EL (cell line): ENCODE measurements around the gene POU2AF2.
"Not testable (repeated sequence)": the region's sequence is repeated elsewhere in the genome, so short reads cannot be mapped to it uniquely, and the experiment has no call there.

Source experiments
- DNase-seq: peaks from one replicate; pipeline ENCODE4 v3.0.0-alpha.2; 2016

Gene POU2AF2

DNA sequence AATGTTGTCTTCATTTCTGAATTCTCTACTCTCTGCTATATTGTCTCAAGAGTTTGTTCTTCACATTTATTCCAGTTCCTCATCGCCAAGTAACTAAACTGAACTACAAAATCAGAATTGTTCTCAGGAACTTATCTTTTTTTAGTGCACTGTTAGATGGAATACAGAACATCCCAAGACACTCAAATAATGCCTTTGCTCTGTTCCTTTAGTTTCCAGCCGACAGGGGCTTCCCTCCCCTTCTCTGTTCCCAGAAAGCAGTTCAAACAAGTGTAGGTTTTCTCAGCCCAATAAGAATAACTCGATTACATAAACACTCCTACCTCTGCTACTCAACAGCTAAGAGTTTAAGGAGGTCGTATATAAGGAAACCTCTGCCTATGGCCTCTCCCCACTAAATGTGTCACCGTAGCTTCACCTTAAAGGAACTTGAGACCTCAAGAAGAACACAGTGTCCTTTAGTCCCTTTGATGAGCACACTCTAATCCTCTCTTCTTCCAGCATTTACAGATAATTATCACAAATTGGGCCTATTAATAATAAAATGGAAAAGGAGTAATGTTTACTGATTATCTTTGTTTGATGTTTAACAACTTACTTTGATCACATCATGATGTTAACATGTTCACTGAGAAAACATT is 59.8 kb downstream of the POU2AF2 start:
- no peak for DNase-seq

DNA sequence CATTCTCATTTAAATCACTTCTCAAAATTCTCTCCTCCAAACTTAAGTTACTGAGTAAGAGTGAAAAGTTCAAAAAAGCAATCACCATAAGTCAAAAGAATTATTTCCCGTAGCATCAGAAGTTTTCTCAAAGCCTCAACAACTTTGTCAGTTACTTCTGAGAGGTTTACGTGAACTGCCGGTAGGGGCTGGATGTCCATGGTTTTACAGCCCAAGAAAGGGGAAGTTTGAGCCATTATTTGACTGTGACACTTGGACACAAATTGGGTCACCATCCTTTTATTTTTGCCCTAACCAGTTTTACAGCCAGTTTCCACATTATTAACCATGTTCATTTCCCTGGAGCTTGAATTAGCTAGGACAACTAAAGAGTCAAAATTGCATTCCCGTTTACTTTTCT is 60.4 kb downstream of the POU2AF2 start:
- DNase-seq, result no peak

DNA sequence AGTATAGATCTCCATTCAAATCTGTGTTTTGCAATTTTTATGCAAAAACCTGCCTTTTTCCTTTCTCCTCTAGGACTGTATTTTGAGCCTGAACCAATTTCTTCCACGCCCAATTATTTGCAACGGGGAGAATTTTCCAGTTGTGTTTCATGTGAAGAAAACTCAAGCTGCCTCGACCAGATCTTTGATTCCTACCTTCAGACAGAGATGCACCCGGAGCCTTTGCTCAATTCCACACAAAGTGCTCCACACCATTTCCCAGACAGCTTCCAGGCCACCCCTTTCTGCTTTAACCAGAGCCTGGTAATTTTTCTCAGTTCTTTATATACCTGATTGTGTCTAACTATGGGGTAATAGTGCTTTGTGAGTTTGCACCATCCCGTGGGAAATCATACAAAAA is 60.8 kb downstream of the POU2AF2 start:
- no peak for DNase-seq

DNA sequence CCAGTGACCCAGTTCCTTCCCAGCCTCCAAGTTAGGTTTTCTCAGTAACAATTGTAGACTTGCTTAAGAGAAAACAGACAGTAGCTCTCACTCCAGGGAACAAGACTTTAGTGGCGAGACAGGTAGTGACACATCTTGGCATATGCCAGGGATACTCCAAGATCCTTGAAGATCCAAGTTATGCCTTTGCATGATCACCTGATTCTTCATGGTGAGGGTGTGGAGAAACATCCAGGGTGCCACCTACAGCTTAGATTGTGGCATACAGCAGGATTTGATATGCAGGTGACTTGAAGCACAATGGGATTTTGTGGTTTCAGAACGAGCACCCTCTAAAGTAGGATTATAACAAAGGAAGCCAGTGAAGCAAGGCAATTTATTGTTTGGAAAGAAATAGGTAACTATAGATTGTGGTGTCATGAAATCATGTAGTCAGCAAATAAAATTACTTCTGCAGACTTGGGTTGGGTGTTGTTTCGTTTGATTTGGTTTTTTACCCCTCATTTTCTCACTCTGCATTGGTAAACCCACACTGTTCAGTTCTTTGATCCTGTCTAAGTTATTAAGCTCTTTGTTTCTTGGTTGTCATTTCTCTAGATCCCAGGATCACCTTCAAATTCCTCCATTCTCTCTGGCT is 62.1 kb downstream of the POU2AF2 start:
- no peak for DNase-seq

DNA sequence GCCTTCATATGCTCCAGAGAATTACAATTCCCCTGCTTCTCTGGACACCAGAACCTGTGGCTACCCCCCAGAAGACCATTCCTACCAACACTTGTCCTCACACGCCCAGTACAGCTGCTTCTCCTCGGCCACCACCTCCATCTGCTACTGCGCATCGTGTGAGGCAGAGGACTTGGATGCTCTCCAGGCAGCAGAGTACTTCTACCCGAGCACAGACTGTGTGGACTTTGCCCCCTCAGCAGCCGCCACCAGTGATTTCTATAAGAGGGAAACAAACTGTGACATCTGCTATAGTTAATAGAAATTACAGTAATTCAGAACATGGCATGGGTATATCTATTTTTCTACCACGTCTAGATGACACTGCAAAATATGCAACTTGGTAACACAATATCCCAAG is 62.6 kb downstream of the POU2AF2 start:
- DNase-seq, result no peak

DNA sequence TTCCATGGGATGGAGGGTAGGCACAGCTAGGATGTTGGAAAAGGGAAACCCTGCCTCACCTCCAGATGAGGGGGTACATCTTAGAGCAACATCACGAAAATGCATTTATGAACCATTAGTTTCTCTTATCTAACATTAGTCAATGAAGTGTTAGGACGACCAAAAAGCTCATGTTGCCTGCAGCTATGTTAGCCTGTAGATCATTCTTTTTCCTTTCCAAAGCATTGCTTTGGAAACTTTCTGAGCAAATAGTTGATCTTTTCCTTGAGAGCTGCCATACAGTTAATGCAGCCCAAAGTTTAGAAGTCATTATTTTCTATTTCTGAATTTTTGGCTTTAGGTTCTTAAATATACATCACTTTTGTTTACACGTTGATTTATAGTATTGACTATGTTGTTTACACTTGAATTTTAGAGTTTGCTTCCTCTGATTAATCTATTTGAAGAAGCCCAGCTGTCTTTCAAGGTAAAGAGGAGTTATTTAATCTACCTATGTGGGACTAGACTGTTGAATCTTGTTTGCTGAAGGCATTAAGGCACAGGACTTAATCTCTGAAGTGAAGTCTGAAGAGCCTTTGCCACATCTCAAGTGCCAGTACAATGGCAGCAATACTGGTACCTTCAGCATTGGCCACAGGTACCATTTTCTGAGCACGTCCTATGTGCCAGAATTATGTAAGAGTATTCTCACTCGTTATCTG is 63.8 kb downstream of the POU2AF2 start:
- no peak for DNase-seq

DNA sequence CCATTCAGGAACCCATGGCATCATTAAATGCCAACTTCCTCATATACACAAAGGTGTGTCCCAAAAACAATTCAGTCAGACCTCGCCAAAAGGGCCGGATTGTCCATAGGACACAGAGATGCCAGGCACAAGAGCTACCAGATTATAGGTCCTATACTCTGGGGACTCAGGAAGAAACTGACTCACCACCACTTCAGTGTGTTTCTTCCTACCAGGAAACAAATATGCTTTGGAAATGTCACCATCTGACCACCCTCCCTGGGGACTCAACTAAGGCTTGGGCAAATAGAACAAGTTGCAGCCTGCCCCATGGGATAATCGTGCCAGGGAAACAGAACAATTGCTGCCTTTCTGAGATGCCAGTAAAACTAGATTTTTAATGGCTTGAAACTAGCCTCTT is 64.6 kb downstream of the POU2AF2 start:
- no peak for DNase-seq

DNA sequence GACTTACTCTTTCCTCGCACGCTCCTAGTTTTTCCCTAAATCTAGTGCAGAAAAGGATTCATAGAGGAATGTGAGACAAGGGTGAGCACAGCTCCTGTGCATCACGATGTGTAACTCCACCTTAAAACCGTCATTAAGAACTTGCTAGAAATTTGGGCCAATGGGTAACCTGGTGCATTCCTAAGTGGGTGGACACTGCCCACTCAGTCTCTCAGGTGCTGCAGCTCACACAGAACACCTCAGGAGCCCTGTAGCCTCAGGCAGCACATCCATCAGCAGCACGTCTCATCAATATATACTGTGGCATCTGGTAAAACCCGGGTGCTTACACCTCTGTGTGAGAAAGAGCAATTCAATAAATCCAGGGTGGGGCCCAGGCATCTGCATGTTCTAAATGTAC is 65.2 kb downstream of the POU2AF2 start:
- no peak for DNase-seq

DNA sequence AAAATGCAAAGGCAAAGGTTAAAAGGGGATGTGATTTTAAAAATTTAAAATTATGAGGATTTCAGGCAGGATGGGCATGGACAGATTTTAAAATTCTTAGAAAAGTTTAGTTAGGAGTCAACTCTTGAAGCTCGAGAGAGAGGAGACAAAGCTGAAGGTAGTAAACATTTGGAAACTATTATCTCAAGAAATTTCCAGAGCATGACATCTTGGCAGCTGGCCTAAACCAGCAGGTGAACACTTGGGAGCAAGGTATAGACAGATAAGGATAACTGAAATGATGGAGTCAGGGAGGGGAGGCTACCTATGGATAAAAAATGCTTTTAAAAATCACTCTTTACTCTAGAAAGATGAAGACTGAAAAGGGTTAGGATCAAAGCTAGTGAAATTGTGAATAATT is 66.6 kb downstream of the POU2AF2 start:
- no peak for DNase-seq

DNA sequence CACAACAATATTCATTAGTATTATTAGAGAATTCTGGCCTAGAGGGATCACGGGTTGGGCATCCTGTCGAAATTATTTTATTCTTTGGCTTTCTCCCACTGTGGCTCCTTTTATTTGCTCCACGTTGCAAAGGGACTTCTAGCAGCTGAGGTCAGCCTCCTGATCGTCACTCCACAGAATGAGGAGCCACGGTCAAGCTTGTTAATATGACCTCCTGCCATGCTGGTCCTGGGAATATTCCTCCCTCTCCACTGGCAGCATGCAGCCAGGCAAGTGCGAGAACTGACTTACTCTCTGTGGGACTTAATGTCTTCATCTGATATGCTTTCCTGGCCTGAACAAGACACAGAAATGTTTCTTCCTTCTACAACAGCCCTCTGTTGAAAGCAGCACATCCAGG is 73.8 kb downstream of the POU2AF2 start:
- no peak for DNase-seq

DNA sequence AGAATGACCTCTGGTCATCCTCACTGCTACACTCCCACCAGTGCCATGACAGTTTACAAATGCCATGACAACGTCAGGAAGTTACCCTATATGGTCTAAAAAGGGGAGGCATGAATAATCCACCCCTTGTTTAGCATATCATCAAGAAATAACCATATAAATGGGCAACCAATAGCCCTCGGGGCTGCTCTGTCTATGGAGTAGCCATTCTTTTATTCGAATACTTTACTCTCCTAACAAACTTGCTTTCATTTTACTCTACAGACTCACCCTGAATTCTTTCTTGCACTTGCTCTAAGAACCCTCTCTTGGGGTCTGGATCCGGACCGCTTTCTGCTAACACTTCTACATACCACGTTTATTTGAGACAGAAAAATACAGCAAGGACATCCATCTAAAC is 74.7 kb downstream of the POU2AF2 start:
- not testable (repeated sequence) for DNase-seq

DNA sequence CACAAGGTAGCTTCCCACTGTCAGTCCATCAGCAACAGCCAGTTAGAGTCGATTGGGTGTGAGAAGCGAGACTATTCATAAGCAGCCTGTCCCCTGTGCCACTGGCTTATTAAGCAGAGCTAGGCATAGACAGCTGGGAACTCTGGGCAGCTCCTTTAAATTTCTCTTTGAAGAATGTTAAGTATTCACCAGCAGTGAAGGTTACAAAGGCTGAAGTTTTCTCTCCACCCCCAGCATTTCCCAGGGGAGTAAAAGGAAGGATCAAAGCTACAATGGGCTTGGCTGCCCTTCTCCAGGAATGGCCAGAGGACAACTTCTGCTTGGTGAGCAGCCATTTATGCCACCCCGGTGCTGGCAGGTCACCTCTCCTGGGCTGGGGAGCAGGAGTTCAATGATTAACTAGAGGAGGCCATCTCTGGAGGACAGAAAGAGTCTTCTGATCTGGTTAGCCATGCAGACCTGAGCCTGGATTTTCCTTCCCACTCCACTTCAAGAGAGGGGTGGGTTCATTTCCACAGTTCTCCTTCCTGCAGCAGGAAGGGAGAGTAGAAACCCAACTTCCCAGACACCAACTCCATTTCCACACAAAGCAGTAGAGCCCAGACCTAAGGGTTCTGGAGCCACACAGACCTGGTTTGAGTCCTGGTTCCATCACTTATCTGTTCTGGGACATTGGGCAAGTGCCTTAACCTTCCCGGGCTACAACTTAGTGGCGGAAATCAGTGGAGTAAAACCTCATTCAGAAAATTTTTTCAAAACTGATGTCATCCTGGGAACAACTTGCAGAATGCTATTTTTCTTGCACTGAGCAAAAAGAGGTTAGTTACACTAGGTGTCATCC is 75.4 kb downstream of the POU2AF2 start:
- no peak for DNase-seq

DNA sequence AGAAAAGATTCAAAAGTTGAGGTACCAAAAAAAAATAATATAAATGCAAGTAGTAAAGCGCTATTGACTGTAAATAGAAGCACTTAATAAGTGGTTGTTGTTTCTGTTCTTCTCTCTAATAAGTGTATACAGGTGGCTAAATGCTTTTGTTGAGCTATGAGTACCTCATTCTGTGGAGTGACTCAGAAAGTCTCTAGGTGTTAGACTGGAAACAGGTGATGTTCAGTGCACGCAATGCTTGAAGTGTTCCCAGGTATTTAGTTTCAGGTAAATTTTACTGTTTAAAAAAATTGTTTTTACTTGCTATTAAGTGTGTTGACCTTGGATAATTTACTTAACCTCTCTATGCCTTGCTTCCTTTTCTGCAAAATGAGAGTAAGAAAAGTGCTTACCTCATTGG is 77.0 kb downstream of the POU2AF2 start:
- no peak for DNase-seq

DNA sequence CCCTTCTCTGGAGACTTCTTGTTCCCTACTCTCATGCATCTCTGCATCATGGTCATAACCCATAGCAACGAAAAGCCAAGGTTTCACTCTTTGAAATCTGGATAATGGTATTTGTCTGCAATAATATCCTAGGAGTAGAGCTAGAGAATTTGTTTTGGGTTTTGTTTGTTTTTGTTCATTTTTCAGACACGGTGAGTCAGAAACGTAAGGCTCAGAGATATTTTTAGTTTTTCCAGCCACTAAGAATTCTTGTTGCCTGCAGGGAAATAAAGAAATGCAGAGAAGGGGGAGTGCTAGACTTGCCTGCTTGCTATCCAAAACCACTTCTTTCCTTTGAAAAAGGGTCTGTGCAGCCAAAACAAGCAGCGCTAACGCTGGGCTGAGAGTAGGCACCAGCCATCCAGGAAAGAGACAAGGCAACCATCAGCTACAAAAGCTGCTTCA is 78.8 kb downstream of the POU2AF2 start:
- DNase-seq, result no peak

DNA sequence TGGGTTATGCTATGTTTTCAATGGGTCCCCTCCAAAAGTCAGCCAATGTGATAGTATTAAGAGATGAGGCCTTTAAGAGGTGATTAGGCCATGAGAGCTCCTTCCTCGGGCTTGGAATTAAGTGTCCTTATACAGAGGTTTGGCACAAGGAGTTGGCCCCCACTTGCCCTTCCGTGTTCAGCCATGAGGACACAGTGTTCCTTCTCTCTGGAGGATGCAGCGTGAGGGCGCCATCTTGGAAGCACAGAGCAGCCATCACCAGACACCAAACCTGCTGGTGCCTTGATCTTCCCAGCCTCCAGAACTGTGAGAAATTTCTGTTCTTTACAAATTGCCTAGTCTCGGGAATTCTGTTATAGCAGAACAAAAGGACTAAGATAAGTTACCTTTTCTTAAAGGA is 79.7 kb downstream of the POU2AF2 start:
- DNase-seq, result no peak

DNA sequence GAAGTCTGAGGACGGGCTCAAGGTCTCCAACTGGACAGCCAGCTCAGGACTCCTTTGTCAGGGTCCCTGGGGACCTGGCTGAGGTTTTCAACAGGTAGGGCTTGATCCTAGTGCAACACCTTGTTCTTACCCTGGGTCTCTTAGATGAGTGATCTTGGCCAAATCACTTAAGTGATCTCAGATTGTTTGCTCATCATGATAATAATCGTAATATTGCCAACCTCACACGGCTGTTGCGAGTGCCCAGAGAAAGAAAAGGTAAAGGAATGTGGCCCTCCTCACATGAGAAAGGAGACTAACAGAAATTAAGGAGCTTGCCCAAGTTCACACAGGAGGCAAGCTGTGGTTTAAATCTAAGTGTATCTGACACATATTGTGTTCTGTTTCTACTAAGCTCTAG is 81.3 kb downstream of the POU2AF2 start:
- no peak for DNase-seq

DNA sequence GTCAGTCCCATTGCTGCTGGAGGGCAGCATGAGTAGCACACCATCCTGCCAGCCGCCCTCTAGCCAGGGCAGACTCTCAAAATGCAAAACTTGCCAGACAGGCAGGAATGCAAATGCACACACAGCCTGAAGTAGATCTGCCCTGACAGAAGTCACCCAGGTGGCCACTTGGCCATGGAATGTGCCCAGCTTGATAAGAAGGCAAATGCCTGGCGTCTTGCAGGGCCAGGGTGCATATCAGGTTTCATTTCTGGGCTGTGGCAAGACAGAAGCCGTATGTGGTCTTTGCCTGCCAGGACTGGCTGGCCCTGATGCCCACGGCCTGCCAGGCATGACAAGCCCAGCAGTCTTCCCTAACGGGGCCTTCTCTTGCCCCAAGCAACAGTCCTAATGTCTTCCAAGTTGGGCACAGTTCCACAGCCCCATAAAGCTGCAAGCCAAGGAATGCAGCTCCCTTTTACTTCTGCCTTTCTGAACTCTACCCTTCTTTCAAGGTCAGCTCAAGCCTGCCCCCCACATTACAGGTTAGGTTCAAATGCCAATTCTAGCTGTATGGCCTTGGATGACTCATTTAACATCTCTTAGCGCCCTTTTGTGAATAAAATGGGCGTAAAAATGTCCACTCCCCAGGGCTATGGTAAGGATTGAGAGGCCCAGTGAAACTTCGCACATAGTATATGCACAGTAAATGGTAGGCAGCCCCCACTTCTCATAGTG is 82.5 kb downstream of the POU2AF2 start:
- no peak for DNase-seq

DNA sequence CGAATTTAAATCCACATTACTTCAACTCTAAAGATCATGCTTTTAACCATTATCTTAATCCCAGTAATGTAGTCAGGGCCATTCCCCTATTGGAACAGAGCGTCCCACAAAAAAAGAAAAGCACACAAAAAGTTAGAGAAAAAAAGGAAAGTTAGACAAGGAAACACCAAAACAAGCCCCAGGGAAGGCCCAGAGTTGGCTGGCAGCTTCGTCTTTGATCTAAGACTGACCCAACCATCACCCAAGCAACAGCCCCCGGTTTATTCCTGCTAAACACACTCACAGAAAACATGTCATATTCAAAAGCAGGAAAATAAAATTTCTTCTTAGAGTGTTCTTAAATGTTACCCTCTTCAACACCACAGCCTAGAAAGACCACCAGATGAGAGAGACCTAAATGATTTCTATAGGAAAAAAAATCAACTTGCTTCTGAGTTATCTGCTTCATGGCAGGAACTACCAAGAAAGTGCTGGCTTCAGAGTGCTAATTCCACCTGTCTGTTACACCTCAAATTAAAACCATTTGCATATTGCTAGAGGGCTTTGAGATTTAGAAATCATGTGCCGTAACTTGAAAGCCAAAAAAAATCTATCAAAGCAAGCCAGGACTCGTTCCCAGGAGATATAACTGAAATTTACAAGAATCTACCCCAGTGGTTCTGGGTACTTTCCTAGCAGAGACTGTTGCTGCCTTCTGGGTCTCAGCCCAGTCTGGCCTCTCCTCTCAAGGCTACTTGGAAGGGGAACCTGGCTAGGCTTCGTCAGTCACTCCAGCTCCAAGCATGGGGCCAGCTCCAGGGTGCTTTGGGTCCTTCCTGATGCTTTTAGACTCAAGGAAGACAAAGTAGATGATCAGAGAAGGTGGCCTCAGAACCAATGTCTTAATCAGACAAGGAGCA is 84.0 kb downstream of the POU2AF2 start:
- no peak for DNase-seq

DNA sequence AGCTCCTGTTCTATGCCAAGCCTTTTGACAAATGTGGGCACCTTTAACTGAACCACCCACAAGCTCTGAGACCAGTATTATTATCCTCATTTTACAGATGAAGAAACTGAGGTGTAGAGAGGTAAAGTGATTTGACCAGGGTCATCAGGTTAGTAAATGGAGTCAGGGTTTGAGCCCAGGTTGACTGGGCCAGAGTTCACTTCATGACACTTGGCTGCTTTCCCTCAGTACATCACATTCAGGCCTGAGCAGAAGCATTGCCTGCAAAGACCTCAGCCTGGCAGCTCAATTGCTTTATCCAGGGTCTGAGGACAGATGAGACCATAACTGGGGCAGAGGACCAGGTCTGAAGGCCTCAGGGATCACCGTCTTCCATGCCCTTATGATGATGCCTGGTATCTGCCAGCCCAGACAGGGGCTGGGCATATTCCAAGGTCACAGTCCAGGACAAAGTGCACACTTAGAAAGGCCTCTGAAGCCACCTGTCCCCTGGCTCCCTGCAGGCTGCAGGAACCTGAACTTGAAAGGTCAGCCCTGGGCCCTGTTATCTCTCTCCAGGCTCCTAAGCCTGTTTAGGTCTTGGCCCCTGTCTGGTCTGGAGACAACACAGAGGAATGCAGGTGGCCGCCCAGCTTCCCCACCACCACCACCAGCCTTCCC is 84.8 kb downstream of the POU2AF2 start:
- DNase-seq, result no peak

DNA sequence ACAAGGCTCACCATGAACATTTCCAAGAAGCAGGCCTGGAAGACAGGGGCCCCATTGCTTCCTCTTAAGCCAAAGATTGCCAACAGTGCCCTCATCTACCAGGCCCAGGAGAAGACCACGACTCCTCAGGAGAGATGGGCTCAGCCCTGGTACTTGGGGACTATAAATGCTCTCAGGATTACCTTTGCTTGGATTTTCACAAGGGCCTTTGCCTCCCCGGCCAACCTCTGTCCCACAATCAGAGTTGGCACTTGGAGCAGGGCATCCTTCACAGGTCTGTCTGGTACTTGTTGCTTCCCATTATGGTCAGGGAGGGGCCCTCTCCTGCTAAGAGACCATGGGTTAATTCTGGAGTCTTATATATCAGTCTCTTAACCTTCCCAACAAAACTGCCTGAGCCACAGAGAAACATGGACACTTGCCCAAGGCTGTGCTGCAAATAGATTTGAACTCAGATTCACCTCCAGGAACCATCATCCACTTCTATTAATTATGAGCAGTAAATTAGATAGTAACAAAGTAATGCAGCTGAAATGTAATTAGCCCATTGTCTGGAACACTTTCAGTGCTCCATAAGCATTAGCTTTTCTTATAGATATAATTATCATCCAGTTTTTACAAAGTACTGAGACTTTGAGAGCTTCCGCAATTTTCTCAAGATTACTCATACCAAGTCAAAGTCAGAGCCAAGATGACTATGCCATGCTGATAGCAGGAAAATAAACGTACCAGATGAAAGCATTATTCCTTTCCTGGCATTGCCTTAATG is 86.4 kb downstream of the POU2AF2 start:
- DNase-seq, result no peak
